Heart left ventricle (tissue), 16 donors: ENCODE data around the gene GRIK1. TPM values are rescaled to one million over a fixed set of nuclear protein-coding genes. Genes with fewer than 3 reads are reported as not detected.

Source experiments
- ATAC-seq, 4 donors: fragments of 200-7000 bp; cut with Tn5 transposase; one replicate each; pipeline ENCODE4 v1.9.1; 2020 to 2022; ENCODE audit warnings: moderate library complexity in 4 of 4, mild to moderate bottlenecking in 3 of 4, moderate number of reproducible peaks in 1 of 4
- DNase-seq, 5 donors: peaks; one replicate each; pipeline ENCODE4 v3.0.0-alpha.2; 2020
- H3K27ac ChIP-seq, 12 donors: fragments of 200-600 bp; sonication (generic) in 4 of 12; one replicate each; pipeline versions ENCODE4 v1.5.0 to v1.8.0; 2016 to 2022; ENCODE audit warnings: mild to moderate bottlenecking in 2 of 12
- H3K27me3 ChIP-seq, 9 donors: fragments of 200-600 bp; sonication (generic) in 2 of 9; one replicate each; pipeline versions ENCODE4 v1.5.1 to v1.8.0; 2016 to 2022; ENCODE audit warnings: mild to moderate bottlenecking in 3 of 9
- H3K36me3 ChIP-seq, 9 donors: fragments of 200-600 bp; sonication (generic) in 2 of 9; one replicate each; pipeline versions ENCODE4 v1.5.0 to v1.8.0; 2018 to 2022; ENCODE audit warnings: mild to moderate bottlenecking in 2 of 9
- H3K4me1 ChIP-seq, 12 donors: fragments of 200-600 bp; sonication (generic) in 4 of 12; one replicate each; pipeline versions ENCODE4 v1.5.0 to v1.8.0; 2016 to 2022; ENCODE audit warnings: mild to moderate bottlenecking in 3 of 12
- H3K4me3 ChIP-seq, 12 donors: fragments of 200-600 bp; sonication (generic) in 4 of 12; one replicate each; pipeline versions ENCODE4 v1.5.0 to v1.8.0; 2017 to 2022; ENCODE audit warnings: mild to moderate bottlenecking in 9 of 12, moderate library complexity in 4 of 12
- H3K9me3 ChIP-seq, 12 donors: fragments of 200-600 bp; sonication (generic) in 4 of 12; one replicate each; pipeline versions ENCODE4 v1.5.0 to v1.8.0; 2016 to 2022; ENCODE audit warnings: mild to moderate bottlenecking in 1 of 12
- POLR2A ChIP-seq, 2 donors: fragments of 450-650 bp; IDR thresholded peaks; one replicate each; pipeline ENCODE4 v1.6.1; 2017; ENCODE audit warnings: antibody characterized with exemption in 2 of 2, mild to moderate bottlenecking in 2 of 2, moderate library complexity in 2 of 2
- WGBS, 4 donors: extraction: QIAGEN DNeasy Blood & Tissue Kit in 2 of 4; methylation state at CpG; one replicate each; pipeline versions ENCODE4 v1.1.5 to v1.1.7; 2013 to 2018; 5-methylcytosine and 5-hydroxymethylcytosine counted together
- intact Hi-C, 10 donors: fragments of 100-400 bp; cut with DNase I; formaldehyde crosslinking; loops; one replicate each; pipeline versions ENCODE4 v1.11.1 to v1.14.2; 2022
- polyA plus RNA-seq, 2 donors: library from polyadenylated mRNA; stranded (reverse); fragments of 200-250 nt; gene quantifications; one replicate each; pipeline ENCODE4 v1.2.3, GENCODE V29; 2013
- total RNA-seq, 9 donors: library from RNA; depleted of rRNA in 2 of 9; stranded (reverse); fragments of >200 nt in 2 of 9; fragmentation: NEBNext Ultra II Directional in 3 of 9; extraction: Animal tissue kit (Norgen Biotek cat#: 25700) in 3 of 9; gene quantifications; one replicate each; pipeline versions ENCODE4 v1.1.0 to v1.2.4, GENCODE V29; 2016 to 2023
- TF ChIP-seq, protein P1 (sequence below), 12 donors: fragments of 200-600 bp; sonication (generic) in 4 of 12; IDR thresholded peaks; one replicate each; pipeline versions ENCODE4 v1.5.0 to v1.8.0; 2018 to 2022; ENCODE audit warnings: antibody characterized with exemption in 12 of 12, mild to moderate bottlenecking in 5 of 12
- donor health status: ischemic (EF 13 %, LVEDD 7.1; RV severe dilation, severe dysfunction).
- donor health status: healthy with polysubstance abuse.
- donor health status: DM: no; HTN: yes; CAD: no.
- donor health status: DM: no; HTN: no; CAD: no.
- donor health status: ischemic (EF 25% LVEDD 6.9; RV normal size, moderate dysfunction).
- donor health status: ischemic (EF 25% LVEDD 5.7; RV mildly dilated, moderate dysfunction).
- donor health status: healthy.
- donor health status: DM: yes; HTN: yes; CAD: no.
- donor health status: ischemic (EF 35%, LVEDD 5.7; RV mildly dilated, moderate dysfunction).
- donor health status: nonischemic (EF 11% LVEDD 7.7; RV severe dilation, severe dysfunction).
- donor health status: DM: yes; HTN: yes; CAD: no.
- donor health status: PGD.
- donor health status: ischemic (EF 29% LVEDD 5.4; RV normal size, mild dysfunction).
- donor health status: nonischemic (EF 23%, LVEDD 6.1; RV moderate dilation, normal function).

Gene GRIK1
- total and polyA plus RNA-seq, 11 donors = 0.12 TPM; not detected in 10

DNA sequence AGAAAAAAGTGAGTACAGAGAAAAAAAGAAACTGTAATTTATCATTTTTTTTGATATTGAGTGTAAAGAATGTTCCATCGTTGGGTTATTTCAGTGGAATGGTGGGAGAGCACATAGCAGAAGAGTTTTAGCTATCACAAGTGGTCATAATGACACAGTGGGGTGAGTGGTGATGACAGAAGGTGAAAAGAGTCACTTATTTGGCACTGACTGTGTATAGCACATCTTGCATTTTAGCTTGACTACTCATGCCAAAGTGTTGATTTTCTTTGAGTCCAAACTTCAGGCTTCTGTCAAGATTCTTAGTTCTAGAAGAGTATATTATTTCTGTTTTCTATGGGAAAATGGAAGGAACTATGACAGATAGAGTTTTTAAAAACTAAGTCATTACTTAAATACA is 261.2 kb downstream of the GRIK1 start:
- Histone ChIP-seq H3K4me1 (peaks cover 0 to 6% (median 0%) of the 10 kb centered on the region in 12 donors), H3K4me3 (no peak overlapping the region), H3K27ac (no peak overlapping the region), H3K27me3 (no peaks in the 10 kb centered on the region), H3K9me3 (no peaks in the 10 kb centered on the region), H3K36me3 (no peaks in the 10 kb centered on the region)
- DNase-seq (no peak), ATAC-seq (no peak)
- TF ChIP-seq POLR2A (IDR thresholded peaks at IDR 0.05) = no peak
- TF ChIP-seq, protein P1, sequence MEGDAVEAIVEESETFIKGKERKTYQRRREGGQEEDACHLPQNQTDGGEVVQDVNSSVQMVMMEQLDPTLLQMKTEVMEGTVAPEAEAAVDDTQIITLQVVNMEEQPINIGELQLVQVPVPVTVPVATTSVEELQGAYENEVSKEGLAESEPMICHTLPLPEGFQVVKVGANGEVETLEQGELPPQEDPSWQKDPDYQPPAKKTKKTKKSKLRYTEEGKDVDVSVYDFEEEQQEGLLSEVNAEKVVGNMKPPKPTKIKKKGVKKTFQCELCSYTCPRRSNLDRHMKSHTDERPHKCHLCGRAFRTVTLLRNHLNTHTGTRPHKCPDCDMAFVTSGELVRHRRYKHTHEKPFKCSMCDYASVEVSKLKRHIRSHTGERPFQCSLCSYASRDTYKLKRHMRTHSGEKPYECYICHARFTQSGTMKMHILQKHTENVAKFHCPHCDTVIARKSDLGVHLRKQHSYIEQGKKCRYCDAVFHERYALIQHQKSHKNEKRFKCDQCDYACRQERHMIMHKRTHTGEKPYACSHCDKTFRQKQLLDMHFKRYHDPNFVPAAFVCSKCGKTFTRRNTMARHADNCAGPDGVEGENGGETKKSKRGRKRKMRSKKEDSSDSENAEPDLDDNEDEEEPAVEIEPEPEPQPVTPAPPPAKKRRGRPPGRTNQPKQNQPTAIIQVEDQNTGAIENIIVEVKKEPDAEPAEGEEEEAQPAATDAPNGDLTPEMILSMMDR (IDR thresholded peaks at IDR 0.05) = no peak
- whole genome bisulfite sequencing, 4 donors = 20 to 49% (median 38%) methylated on average over 1 of the region's 1 CpG
- intact Hi-C loops = no loop called here

DNA sequence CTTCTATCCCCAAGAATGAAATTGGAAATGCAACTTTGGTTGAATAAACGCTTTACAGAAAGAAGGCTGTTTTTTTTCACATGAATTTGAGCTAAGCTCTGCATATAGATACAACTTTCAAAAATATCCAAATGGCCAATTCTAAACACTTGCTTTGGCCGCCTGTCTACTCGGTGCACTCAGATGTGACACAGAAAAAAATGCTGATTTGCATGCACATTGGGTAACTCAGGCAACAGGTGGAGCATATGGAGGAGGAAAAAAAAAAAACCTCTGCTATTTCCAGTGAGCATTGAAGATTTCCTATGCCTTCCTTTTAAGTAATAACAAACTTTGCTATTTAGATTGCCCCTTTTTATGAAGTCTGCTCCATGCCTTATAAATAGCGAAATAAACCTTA is 262.5 kb downstream of the GRIK1 start:
- Histone ChIP-seq H3K27me3 (no peaks in the 10 kb centered on the region), H3K4me1 (peaks cover 0 to 6% (median 0%) of the 10 kb centered on the region in 12 donors), H3K4me3 (no peak overlapping the region), H3K9me3 (no peaks in the 10 kb centered on the region), H3K27ac (no peak overlapping the region), H3K36me3 (no peaks in the 10 kb centered on the region)
- DNase-seq (no peak), ATAC-seq (no peak)
- 89 to 95% (median 94%) methylated on average over 4 of the region's 4 CpGs for WGBS, 4 donors
- intact Hi-C loops = no loop called here
- TF ChIP-seq POLR2A (IDR thresholded peaks at IDR 0.05) = no peak
- TF ChIP-seq, protein P1 (IDR thresholded peaks at IDR 0.05) = no peak

DNA sequence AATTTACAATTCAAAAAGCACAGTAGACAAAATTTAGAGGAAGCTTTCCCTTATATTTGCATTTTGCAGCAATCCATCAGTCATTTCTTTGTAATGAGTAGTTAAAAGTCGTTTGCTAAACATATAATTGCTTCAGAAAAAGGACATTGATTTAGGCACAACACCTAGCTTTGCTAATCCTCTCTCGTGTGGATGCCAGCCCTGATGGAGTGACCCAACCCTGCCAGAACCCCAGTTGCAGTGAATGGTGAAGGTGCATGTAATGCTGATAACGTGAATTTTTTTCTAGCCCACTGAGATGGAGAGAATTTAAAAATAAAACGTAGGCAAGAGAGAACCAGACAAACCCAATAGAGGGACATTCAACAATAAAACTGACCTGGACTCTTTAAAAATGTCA is 263.4 kb downstream of the GRIK1 start:
- no peaks in the 10 kb centered on the region for H3K27me3 ChIP-seq
- peaks cover 0 to 6% (median 0%) of the 10 kb centered on the region in 12 donors for H3K4me1 ChIP-seq
- H3K27ac ChIP-seq = no peak overlapping the region
- intact Hi-C loops = no loop called here
- DNase-seq (no peak), ATAC-seq (no peak)
- H3K36me3 ChIP-seq = no peaks in the 10 kb centered on the region
- H3K4me3 ChIP-seq = no peak overlapping the region
- H3K9me3 ChIP-seq = no peaks in the 10 kb centered on the region
- TF ChIP-seq, protein P1 (IDR thresholded peaks at IDR 0.05) = no peak
- TF ChIP-seq POLR2A (IDR thresholded peaks at IDR 0.05) = no peak
- 55 to 59% (median 58%) methylated on average over 4 of the region's 4 CpGs for WGBS, 4 donors

DNA sequence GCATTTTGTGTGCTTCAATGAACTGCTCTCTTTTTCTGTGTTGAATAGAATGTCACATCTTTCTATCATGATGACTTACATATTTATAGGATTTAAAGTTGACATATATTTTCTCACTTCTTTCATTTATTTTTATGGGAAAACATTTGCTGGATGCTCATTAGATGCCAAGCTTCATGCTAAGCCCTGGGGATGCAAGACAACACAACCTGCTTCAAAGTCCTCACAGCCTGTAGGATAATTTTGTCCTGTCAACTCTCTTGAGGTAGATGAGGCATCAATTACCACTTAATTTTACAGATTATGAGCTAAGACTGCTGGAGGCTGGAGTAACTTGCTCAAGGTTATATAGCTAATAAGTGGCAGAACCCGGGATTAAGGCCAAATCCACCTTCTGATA is 264.3 kb downstream of the GRIK1 start:
- Histone ChIP-seq H3K36me3 (no peaks in the 10 kb centered on the region), H3K27ac (no peak overlapping the region), H3K27me3 (no peaks in the 10 kb centered on the region), H3K4me3 (no peak overlapping the region), H3K9me3 (no peaks in the 10 kb centered on the region), H3K4me1 (peaks cover 0 to 6% (median 0%) of the 10 kb centered on the region in 12 donors)
- intact Hi-C loops = no loop called here
- ATAC-seq = no peak
- DNase-seq = no peak
- TF ChIP-seq, protein P1 (IDR thresholded peaks at IDR 0.05) = no peak
- TF ChIP-seq POLR2A (IDR thresholded peaks at IDR 0.05) = no peak
- WGBS, 4 donors = 88 to 94% (median 93%) methylated on average over 1 of the region's 1 CpG
